Keratinocyte (primary cell): ENCODE data around the gene PHKA2.

Experiments used
- CTCF ChIP-seq, 3 experiments: IDR thresholded peaks in 1 of 3; conservative IDR thresholded peaks in 1 of 3; optimal IDR thresholded peaks in 1 of 3; 2 replicates in 2 of 3; 3 replicates in 1 of 3; pipeline versions ENCODE3 to v1.5.1; 2011; ENCODE audit warnings: low read length in 3 of 3, mild to moderate bottlenecking in 3 of 3, moderate library complexity in 2 of 3, control low read depth in 1 of 3, inconsistent platforms in 1 of 3; ENCODE audit not compliant: insufficient read depth in 2 of 3; ENCODE audit errors: extremely low read depth in 1 of 3
- EZH2 ChIP-seq: IDR thresholded peaks from one replicate; pipeline ENCODE4 v1.6.1; 2012; ENCODE audit warnings: inconsistent platforms, mild to moderate bottlenecking, low read length, moderate library complexity

- TF ChIP-seq CTCF (optimal IDR thresholded peaks at IDR 0.05 in 1 of 3, IDR thresholded peaks at IDR 0.05 in 1 of 3, conservative IDR thresholded peaks at IDR 0.05 in 1 of 3; ENCODE audit: extremely low read depth in 1 of 3, insufficient read depth in 2 of 3, low read length in 3 of 3): no peak
- no peak for TF ChIP-seq EZH2
These were observed 100.5 kb downstream of the PHKA2 start for GRCh38 chrX:18883234-18883960.
